Measurements from ENCODE around the gene S100A12.

S100A12 gene

DNA sequence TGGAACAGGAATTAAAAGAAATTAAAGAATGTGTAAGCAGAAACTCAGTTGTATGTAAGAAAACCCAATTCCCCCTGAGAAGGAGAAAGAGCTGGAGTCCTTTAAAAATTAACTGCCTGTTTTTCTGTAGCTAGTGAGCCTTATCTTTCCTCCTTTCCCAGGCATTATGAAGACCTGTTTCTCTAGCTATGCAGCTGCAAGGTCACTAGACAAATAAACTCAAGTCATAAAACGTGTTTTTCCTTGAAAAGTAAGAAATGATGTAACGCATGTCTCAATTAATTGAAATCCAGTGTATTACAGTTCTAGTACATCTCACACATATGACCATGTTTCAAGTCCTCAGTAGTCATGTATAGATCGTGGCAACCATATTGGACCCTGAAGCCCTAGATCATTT is 5.3 kb downstream of the S100A12 start:
- no peaks in the 10 kb centered on the region for H4K20me1 ChIP-seq (ENCODE audit: control insufficient read depth, insufficient read depth, low read depth, low read length)
- no peak for TF ChIP-seq EZH2phosphoT487 (IDR thresholded peaks at IDR 0.05; ENCODE audit: borderline replicate concordance, low read length)
- no peak for TF ChIP-seq CTCF (IDR thresholded peaks at IDR 0.05; ENCODE audit: low read depth, low read length, poor library complexity, severe bottlenecking)
- H3K27me3 ChIP-seq (ENCODE audit: control insufficient read depth, low read length), result peaks cover 11% of the 10 kb centered on the region
- H3K79me2 ChIP-seq (ENCODE audit: control insufficient read depth, low read length), result no peaks in the 10 kb centered on the region
- H3K27ac ChIP-seq (ENCODE audit: low read depth, low read length), result no peak overlapping the region
- no peaks in the 10 kb centered on the region for H3K4me1 ChIP-seq (ENCODE audit: control insufficient read depth, low read length)
- H3F3A ChIP-seq (ENCODE audit: control insufficient read depth, insufficient read depth), result no peaks in the 10 kb centered on the region
- H3K4me2 ChIP-seq (ENCODE audit: low read length), result no peak overlapping the region
- H3K36me3 ChIP-seq (ENCODE audit: control insufficient read depth, low read length), result no peaks in the 10 kb centered on the region
- H3K9me2 ChIP-seq (replicated peaks; ENCODE audit: control insufficient read depth, low read length), result no peaks in the 10 kb centered on the region
- H3K4me3 ChIP-seq (ENCODE audit: low read length), result no peak overlapping the region
- H3K9me3 ChIP-seq (ENCODE audit: control insufficient read depth, insufficient read depth, low read length), result no peaks in the 10 kb centered on the region

- Histone ChIP-seq H3K4me3 (ENCODE audit: low read length) (no peak overlapping the region), H3K9me3 (ENCODE audit: control insufficient read depth, insufficient read depth, low read length) (no peaks in the 10 kb centered on the region), H4K20me1 (ENCODE audit: control insufficient read depth, insufficient read depth, low read depth, low read length) (no peaks in the 10 kb centered on the region), H3K4me1 (ENCODE audit: control insufficient read depth, low read length) (no peaks in the 10 kb centered on the region), H3K9me2 (replicated peaks; ENCODE audit: control insufficient read depth, low read length) (no peaks in the 10 kb centered on the region), H3K4me2 (ENCODE audit: low read length) (no peak overlapping the region), H3K27ac (ENCODE audit: low read depth, low read length) (no peak overlapping the region), H3F3A (ENCODE audit: control insufficient read depth, insufficient read depth) (no peaks in the 10 kb centered on the region), H3K27me3 (ENCODE audit: control insufficient read depth, low read length) (peaks cover 11% of the 10 kb centered on the region), H3K36me3 (ENCODE audit: control insufficient read depth, low read length) (no peaks in the 10 kb centered on the region), H3K79me2 (ENCODE audit: control insufficient read depth, low read length) (no peaks in the 10 kb centered on the region)
- no peak for TF ChIP-seq EZH2phosphoT487 (IDR thresholded peaks at IDR 0.05; ENCODE audit: borderline replicate concordance, low read length)
- no peak for TF ChIP-seq CTCF (IDR thresholded peaks at IDR 0.05; ENCODE audit: low read depth, low read length, poor library complexity, severe bottlenecking)
Measured at GRCh38 chr1:153368495-153368894, 6.9 kb downstream of the S100A12 start.

- H3K27ac ChIP-seq (ENCODE audit: low read depth, low read length), result no peak overlapping the region
- no peaks in the 10 kb centered on the region for H3K36me3 ChIP-seq (ENCODE audit: control insufficient read depth, low read length)
- H3K4me2 ChIP-seq (ENCODE audit: low read length), result no peak overlapping the region
- no peaks in the 10 kb centered on the region for H3K9me2 ChIP-seq (replicated peaks; ENCODE audit: control insufficient read depth, low read length)
- H3K4me1 ChIP-seq (ENCODE audit: control insufficient read depth, low read length), result no peaks in the 10 kb centered on the region
- no peak overlapping the region for H3K4me3 ChIP-seq (ENCODE audit: low read length)
- peaks cover 11% of the 10 kb centered on the region for H3K27me3 ChIP-seq (ENCODE audit: control insufficient read depth, low read length)
- TF ChIP-seq CTCF (IDR thresholded peaks at IDR 0.05; ENCODE audit: low read depth, low read length, poor library complexity, severe bottlenecking), result no peak
- no peak for TF ChIP-seq EZH2phosphoT487 (IDR thresholded peaks at IDR 0.05; ENCODE audit: borderline replicate concordance, low read length)
- no peaks in the 10 kb centered on the region; the same call in 1 of the 2 replicates for H4K20me1 ChIP-seq (ENCODE audit: control insufficient read depth, insufficient read depth, low read depth, low read length)
- no peaks in the 10 kb centered on the region for H3K79me2 ChIP-seq (ENCODE audit: control insufficient read depth, low read length)
- H3F3A ChIP-seq (ENCODE audit: control insufficient read depth, insufficient read depth), result no peaks in the 10 kb centered on the region
- no peaks in the 10 kb centered on the region for H3K9me3 ChIP-seq (ENCODE audit: control insufficient read depth, insufficient read depth, low read length)
Measured at GRCh38 chr1:153367090-153367489, 8.3 kb downstream of the S100A12 start.

DNA sequence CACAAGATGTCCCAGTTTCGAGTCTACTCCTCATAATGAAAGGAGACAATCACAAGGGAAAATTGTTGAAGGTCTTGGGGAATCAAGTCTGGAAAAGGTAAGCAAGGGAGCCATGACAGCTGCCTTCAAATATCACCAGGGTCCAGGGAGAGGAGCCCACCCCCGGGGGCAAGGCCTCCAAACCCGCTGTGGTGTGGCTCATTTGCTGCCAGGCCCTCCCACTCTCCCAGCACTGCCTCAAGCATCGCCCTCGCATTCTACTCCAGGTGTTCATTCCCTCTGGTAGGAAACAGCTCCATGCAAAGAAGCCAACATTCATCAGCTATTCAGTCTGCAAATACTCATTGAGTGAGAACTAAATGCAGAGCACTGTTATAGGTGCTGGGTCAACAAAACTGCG is 9.2 kb downstream of the S100A12 start:
- H3K79me2 ChIP-seq (ENCODE audit: control insufficient read depth, low read length), result no peaks in the 10 kb centered on the region
- H3K4me2 ChIP-seq (ENCODE audit: low read length), result no peak overlapping the region
- H3K27ac ChIP-seq (ENCODE audit: low read depth, low read length), result no peak overlapping the region
- no peaks in the 10 kb centered on the region for H3K9me3 ChIP-seq (ENCODE audit: control insufficient read depth, insufficient read depth, low read length)
- no peaks in the 10 kb centered on the region for H3K9me2 ChIP-seq (replicated peaks; ENCODE audit: control insufficient read depth, low read length)
- TF ChIP-seq CTCF (IDR thresholded peaks at IDR 0.05; ENCODE audit: low read depth, low read length, poor library complexity, severe bottlenecking), result no peak
- TF ChIP-seq EZH2phosphoT487 (IDR thresholded peaks at IDR 0.05; ENCODE audit: borderline replicate concordance, low read length), result no peak
- peaks cover 11% of the 10 kb centered on the region for H3K27me3 ChIP-seq (ENCODE audit: control insufficient read depth, low read length)
- no peak overlapping the region for H3K4me3 ChIP-seq (ENCODE audit: low read length)
- no peaks in the 10 kb centered on the region for H3K36me3 ChIP-seq (ENCODE audit: control insufficient read depth, low read length)
- H3K4me1 ChIP-seq (ENCODE audit: control insufficient read depth, low read length), result no peaks in the 10 kb centered on the region
- H3F3A ChIP-seq (ENCODE audit: control insufficient read depth, insufficient read depth), result no peaks in the 10 kb centered on the region
- no peaks in the 10 kb centered on the region; the same call in 1 of the 2 replicates for H4K20me1 ChIP-seq (ENCODE audit: control insufficient read depth, insufficient read depth, low read depth, low read length)
